NCI-H2107 treated with DMSO at 0.1 percent for 48 hours (cell line): ENCODE data around the gene CCDC3.
"Not testable (repeated sequence)": the region's sequence is repeated elsewhere in the genome, so short reads cannot be mapped to it uniquely, and the experiment has no call there.

Source experiments
- DNase-seq: peaks from one replicate; lab custom pipeline; 2025; ENCODE audit not compliant: unreplicated experiment; lab: John Stamatoyannopoulos, UW

Gene CCDC3

DNA sequence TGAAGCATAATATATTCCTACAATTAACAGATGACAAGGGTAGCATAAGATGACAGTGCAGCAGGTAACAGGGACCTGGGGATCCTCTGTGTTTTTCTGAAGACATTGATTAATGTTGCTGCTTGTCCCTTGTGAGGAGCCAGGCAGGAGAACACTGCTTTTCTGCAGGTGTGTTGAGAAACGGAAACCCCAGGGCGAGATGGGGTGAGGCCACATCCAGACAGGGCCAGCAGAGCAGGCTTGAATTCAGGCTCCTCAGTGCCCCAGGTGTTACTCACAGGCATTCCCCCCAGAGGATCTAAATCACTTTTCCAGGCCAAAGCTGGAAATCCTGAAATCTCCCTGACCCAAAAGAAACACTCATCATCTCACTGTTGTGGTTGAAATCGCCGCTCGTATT is 105.3 kb downstream of the CCDC3 start:
- DNase-seq: no peak

DNA sequence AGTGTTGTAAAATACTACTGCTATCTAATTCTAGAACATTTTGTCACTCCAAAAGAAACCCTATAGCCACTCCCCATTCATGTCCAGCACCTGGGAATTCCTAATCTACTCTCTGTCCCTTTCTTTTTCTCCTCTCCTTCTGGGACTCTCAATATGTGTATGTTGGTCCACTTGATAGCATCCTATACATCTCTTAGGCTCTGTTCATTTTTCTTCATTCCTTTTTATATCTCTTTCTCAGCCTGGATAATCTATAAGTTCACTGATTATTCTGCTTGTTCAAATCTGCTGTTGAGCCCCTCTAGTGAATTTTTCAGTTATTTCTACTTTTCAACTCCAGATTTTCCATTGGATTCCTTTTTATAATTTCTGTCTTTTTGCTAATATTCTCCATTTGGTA is 108.6 kb downstream of the CCDC3 start:
- no peak for DNase-seq

DNA sequence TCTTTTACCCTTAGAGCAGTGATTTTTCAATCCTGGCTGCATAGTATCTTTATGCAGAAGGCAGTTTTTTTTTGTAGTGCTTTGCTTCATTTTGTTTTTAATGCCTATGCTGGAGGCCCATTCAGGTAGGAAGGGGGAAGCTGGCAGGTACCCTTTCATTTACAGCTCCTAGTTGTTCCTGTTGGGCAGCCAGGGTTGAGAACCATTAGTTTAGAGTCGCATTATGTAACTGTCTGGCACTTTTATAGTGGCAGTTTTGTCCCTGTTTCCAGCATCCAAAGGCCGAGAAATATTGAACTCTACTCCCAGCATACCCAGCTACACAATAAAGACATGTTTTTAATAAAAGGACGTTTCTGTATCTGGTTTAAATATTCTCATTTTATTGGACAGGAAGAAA is 110.6 kb downstream of the CCDC3 start:
- DNase-seq: no peak

- DNase-seq: no peak
These were observed 113.0 kb downstream of the CCDC3 start for GRCh38 chr10:12888470-12888869.

GRCh38 chr10:12887780-12888179 is 113.7 kb downstream of the CCDC3 start:
- DNase-seq: no peak

- no peak for DNase-seq
These were observed 116.7 kb downstream of the CCDC3 start for GRCh38 chr10:12884851-12885250.

GRCh38 chr10:12880423-12880822 is 121.1 kb downstream of the CCDC3 start:
- no peak for DNase-seq

DNA sequence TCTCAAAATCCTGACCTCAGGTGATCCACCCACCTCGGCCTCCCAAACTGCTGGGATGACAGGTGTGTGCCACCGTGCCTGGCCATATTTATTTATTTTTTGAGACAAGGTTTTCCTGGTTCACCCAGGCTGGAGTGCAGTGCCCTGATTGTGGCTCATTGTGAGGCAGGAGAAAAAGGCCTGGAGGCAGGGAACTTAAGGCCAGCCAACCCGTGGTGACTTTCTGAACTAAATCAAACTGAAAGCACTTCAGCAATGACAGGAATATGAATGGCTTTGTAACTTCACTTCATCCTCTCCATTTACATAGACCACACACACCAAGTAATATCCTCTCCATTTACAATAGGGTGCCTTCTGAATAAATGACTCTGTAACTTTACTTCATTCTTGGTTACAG is 124.4 kb downstream of the CCDC3 start:
- no peak for DNase-seq

GRCh38 chr10:12876266-12876665 is 125.2 kb downstream of the CCDC3 start:
- DNase-seq: no peak

GRCh38 chr10:12875100-12875499 is 126.4 kb downstream of the CCDC3 start:
- no peak for DNase-seq

DNA sequence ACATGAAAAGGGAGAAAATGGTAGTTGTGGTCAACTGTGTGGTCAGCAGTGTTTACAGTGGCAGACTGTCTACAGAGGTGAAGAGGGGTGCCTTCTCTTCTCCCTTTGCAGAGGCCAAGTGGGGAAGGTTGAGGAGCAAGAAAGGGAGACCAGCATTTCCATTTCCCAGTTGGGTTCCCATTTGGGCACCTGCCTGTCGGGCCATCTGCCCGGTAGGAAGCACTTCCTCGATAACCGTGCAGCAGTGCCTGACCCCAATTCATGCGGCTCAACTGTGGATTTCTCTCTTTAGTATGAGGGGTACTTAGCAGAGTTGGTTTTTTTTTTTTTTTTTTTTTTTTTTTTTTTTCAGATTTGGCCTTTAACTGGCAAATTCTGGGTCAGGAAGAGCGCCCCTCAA is 127.0 kb downstream of the CCDC3 start:
- no peak for DNase-seq

DNA sequence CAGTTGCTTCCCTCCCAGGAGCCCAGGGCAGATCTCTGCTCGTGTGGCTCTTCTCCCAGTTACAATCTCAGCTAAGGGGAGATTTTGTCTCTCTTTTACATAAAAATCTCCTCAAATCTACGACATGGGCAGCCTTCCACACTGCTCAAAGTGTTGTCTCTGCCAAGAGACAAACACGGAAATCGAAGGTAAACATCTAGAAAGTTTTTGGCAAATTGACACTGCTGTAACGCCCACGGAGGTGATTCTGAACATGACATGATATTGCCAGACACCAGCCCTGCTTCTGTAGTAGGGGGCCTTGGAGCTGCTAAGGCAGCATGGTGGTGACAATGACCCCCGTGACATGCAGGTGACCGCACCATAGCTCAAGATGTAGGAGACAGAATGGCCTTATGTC is 128.3 kb downstream of the CCDC3 start:
- no peak for DNase-seq

- DNase-seq: no peak
These were observed 128.9 kb downstream of the CCDC3 start for GRCh38 chr10:12872577-12872976.

DNA sequence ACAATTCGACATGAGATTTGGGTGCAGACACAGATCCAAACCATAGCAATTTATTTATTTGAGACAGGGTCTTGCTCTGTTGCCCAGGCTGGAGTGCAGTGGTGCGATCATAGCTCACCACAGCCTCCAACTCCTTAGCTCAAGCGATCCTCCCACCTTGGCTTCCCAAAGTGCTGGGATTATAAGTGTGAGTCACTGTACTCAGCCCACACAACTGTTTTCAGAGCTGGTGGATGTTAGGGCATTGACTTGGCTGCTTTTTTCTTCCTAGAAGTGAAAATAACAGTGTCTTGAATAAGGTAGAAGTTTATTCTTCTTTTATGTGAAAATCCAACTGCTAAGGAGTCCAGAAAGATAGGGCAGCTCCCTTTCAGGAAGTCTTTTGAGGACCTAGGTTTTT is 132.1 kb downstream of the CCDC3 start:
- DNase-seq: no peak

DNA sequence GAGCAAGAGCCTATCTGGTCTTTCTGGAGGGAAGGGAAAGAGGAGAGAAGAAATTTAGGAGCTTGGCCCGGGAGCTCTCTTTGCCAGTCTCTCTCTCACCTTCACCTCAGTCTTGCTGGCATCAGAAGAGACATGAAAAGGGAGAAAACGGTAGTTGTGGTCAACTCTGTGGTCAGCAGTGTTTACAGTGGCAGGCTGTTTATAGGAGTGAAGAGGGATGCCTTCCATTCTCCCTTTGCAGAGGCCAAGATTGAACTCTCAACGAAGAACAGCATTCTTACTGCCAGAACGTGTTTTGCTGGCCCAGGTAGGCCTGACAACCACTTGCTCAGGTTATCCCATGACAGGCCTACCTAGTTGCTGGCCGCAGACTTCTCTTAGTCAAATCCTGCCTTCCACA is 133.3 kb downstream of the CCDC3 start:
- DNase-seq: no peak

GRCh38 chr10:12865515-12865914 is 136.0 kb downstream of the CCDC3 start:
- not testable (repeated sequence) for DNase-seq

DNA sequence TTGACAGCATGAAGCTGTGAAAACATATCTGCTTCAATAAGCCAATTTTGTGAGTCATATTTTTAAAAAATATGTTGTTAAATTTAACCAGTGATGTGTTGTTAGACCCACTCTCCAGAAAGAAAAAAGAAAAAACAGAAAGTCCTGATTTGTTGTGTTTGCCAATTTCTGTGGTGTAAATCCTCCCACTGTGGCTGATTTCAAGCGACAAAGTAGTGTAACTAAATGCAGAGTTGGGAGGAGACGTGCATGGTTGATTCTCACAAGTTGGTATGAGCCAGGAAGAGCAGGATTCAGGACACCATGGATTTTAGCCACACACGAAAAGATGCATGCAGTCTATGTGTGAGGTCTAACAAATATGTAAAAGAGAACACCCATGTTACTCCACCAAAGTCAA is 139.1 kb downstream of the CCDC3 start:
- DNase-seq: no peak

DNA sequence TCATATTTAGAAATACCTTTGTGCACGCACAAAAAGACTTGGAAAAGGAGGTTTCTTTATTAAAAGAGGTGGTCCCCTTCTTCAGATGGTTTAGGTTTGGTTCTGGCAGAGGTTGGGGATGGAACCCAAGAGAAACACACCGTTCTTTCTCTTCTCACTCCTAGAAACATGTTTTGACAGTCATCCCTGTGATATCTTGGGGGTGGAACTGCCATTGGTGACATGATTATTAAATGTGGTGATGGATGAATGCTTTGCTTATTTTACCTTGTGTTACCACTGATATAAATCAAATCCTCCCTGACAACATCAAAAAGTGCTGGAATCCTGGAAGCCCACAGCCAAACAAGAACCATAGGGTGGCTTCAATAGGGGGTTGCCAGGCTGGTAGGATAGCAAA is 146.5 kb downstream of the CCDC3 start:
- no peak for DNase-seq

GRCh38 chr10:12852687-12853086 is 148.8 kb downstream of the CCDC3 start:
- DNase-seq: no peak

DNA sequence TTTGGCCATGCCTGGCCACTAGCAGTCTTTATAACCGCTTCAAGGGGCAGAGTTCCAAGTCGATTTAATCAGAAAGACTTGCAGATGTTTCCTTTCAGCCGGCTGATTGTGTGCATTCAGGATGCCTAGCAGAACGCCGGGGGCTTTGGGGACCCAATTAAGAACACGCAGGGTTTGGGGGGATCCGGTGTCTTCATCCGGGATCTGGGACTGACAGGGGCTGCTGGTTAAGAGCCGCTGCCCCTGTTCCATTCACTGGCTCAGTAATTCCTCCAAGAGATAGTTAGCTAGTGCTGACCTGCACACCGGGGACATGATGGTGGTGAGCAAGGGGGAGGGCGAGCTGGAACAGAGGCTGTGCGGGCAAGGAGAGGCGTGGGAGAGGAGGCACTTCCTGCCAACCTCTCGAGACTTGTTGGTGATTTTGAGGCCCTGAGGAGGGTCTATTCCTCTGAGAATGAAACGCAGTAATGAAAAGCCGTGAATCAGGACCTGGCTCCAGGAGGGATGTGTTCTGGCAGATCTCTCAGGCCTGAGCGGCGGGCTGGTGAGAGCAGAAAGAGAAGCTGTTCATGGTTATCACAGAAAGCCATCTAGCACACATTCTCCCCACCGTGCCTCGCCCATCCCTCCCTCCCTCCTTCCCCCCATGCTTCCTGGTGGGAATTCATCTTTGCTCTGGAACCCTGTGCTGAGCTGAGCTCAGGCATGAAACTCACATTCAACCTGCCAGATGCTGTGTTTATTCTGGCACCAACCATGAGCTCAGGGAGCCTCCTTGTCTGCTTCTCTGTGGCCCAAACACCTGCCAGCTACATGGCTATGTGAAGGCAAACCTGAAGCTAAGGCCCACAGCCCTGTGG is 152.0 kb downstream of the CCDC3 start:
- DNase-seq: no peak

DNA sequence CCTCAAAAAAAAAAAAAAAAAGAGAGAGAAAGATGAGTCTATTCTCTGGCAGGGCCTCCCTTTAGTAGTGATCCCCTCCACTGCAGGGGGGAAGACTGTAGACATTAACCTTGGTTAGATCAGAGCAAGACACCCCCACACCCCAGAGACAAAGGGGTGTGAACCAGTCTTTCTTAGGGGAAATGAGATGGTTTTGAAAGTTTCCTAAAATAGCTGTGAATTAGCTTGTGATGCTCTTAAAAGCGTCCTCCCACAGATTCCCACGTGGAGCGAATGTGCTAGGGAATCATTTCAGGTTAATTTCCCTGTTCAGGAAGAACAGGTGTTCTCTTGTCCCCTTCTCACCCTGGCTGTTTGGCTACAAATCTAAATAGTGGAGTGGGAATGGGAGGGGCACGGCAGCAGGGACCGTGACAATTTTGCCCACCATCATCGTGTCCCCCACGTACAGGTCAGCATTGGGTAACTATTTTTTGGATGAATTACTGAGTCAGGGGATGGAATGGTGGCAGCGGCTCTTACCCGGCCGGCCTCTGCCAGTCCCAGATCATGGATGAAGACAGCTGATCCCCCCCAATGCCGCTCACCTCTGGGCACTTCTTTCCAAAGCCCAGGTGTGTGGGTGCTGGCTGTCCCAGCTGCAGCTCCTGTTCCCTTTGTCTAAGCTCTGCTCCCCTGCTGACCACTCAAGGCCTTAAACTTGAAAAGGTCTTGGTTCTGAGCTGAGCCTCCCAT is 152.9 kb downstream of the CCDC3 start:
- no peak for DNase-seq

- no peak for DNase-seq
These were observed 154.0 kb downstream of the CCDC3 start for GRCh38 chr10:12847361-12847975.
